BLaER1 treated with 17β-estradiol and CSF1 and Interleukin-3, amounts not matched to agents 10 nM and 100 nM (cell line): ENCODE data around the gene IL17RD.

ENCODE experiments used
- H3K27ac ChIP-seq, 11 experiments: shearing (Covaris generic); formaldehyde crosslinking; 2 replicates each; pipeline ENCODE4 v1.8.1; 2022
- H3K27me3 ChIP-seq, 11 experiments: shearing (Covaris generic); formaldehyde crosslinking; 2 replicates each; pipeline ENCODE4 v1.8.1; 2022
- H3K36me3 ChIP-seq, 11 experiments: shearing (Covaris generic); formaldehyde crosslinking; 2 replicates each; pipeline ENCODE4 v1.8.1; 2022
- H3K4me1 ChIP-seq, 10 experiments: shearing (Covaris generic); formaldehyde crosslinking; 2 replicates each; pipeline ENCODE4 v1.8.1; 2022
- H3K4me2 ChIP-seq, 11 experiments: shearing (Covaris generic); formaldehyde crosslinking; 2 replicates each; pipeline ENCODE4 v1.8.1; 2022
- H3K4me3 ChIP-seq, 10 experiments: shearing (Covaris generic); formaldehyde crosslinking; 2 replicates each; pipeline ENCODE4 v1.8.1; 2022
- H3K9ac ChIP-seq, 11 experiments: shearing (Covaris generic); formaldehyde crosslinking; 2 replicates each; pipeline ENCODE4 v1.8.1; 2022
- H3K9me3 ChIP-seq, 11 experiments: shearing (Covaris generic); formaldehyde crosslinking; replicated peaks in 1 of 11; 2 replicates each; pipeline ENCODE4 v1.8.1; 2022
- H4K20me1 ChIP-seq, 11 experiments: shearing (Covaris generic); formaldehyde crosslinking; 2 replicates each; pipeline ENCODE4 v1.8.1; 2022
- Cebpa-rat ChIP-seq, 11 experiments: shearing (Covaris generic); IDR thresholded peaks; 2 replicates each; pipeline ENCODE4 v1.8.1; 2022

IL17RD gene

DNA sequence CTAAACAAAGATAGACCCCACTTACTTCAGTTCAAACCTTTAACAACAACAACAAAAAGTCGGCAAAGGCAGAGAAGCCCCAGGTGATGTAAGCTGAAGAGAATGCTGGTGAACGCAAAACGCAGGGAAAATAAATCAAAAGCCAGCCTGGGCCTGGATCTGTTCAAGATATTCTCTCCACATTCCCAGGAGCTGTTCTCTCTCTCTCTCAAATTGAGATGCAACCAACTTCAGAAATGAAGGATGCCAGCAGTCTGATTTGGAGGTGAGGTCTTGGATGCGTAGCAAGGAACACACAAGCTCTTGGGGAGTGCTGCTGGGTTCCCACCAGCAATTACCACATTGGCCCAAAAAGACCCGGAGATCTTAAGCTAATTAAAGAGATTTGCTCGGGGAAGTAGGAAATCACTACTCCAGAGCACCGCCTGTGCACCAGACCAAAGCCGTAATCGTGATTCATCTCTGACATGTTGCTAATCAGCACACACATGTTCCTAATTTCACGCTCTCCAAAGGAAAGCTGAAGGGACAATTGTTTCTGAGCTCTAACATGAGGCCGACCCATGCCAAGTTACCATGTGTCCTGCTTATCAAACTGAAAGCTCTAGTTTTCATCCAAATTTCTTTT, 37.1 kb downstream of the IL17RD start:
- H3K27ac ChIP-seq, result no peak overlapping the region
- H3K9me3 ChIP-seq, result no peaks in the 10 kb centered on the region
- H3K9ac ChIP-seq, result no peak overlapping the region
- H3K27me3 ChIP-seq, result no peaks in the 10 kb centered on the region
- no peak for TF ChIP-seq Cebpa-rat (IDR thresholded peaks at IDR 0.05)
- H3K4me1 ChIP-seq, result peaks cover 0 to 6% (median 0%) of the 10 kb centered on the region in 10 experiments; a peak in 3 of 20 replicates
- no peak overlapping the region for H3K4me2 ChIP-seq
- H4K20me1 ChIP-seq, result no peaks in the 10 kb centered on the region
- H3K36me3 ChIP-seq, result no peaks in the 10 kb centered on the region
- H3K4me3 ChIP-seq, result no peak overlapping the region

DNA sequence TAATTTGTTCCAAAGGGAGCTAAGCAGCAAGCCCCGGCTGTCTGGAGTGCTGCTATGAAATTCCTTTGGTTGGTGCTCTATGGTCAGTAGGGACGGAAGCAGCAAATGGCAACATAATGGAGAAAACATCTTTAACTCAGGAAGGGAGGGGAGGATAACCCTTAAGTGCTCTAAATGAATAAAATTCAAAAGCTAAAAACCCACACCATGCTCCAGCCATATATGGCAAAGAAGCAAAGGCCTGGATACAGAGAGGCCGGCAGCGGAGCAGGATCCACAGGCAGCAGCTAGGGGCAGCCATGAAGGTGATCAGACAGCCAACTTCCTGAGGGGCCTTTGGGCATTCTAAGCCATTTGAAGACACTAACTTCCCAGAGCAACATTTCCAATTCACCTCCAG, 38.9 kb downstream of the IL17RD start:
- no peak overlapping the region for H3K4me2 ChIP-seq
- TF ChIP-seq Cebpa-rat (IDR thresholded peaks at IDR 0.05), result no peak

DNA sequence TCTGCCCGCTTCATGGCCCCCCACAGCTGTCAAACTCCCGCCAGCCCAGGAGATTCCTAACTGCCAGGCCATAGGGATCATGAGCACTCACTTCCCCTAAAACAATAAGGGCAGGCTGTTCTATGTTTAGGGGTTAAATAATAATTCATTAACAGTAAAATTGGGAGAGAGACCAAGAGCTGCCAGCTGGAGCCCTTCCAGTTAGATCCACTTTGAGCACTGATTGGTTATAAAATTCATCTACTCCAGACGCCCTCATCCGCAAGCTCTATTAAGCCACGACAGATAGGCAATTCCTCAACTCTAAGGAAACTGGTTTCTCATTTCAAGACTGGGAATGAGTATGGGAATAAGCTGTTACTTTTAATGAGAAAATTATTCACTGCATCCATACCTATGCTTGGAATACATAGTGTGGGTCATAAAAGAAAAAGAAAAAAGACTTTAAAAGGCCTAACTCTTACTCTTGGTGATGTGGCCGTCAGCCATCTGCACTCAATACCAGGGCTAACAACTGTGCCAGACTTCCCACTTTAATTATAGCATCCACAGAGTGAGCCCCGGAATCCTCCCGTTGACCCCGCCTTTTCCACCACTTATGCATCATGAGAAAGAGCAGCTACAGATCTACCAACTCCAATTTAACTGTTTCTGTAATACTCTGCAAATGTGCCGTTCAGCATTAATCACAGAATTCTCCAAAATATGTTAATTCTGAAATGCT, 44.5 kb downstream of the IL17RD start:
- no peak for TF ChIP-seq Cebpa-rat (IDR thresholded peaks at IDR 0.05)
- no peak overlapping the region for H3K27ac ChIP-seq
- H3K4me2 ChIP-seq, result no peak overlapping the region
- H3K9ac ChIP-seq, result no peak overlapping the region
- no peaks in the 10 kb centered on the region for H3K4me1 ChIP-seq
- no peaks in the 10 kb centered on the region for H3K27me3 ChIP-seq
- H3K9me3 ChIP-seq, result no peaks in the 10 kb centered on the region
- no peaks in the 10 kb centered on the region for H3K36me3 ChIP-seq
- no peak overlapping the region for H3K4me3 ChIP-seq
- H4K20me1 ChIP-seq, result no peaks in the 10 kb centered on the region

More for the DNA sequence above, 38.9 kb downstream of the IL17RD start:
- peaks cover 0 to 6% (median 0%) of the 10 kb centered on the region in 10 experiments; a peak in 3 of 20 replicates for H3K4me1 ChIP-seq
- no peaks in the 10 kb centered on the region for H3K36me3 ChIP-seq
- H4K20me1 ChIP-seq, result no peaks in the 10 kb centered on the region
- H3K27me3 ChIP-seq, result no peaks in the 10 kb centered on the region
- no peaks in the 10 kb centered on the region for H3K9me3 ChIP-seq
- H3K9ac ChIP-seq, result no peak overlapping the region
- H3K4me3 ChIP-seq, result no peak overlapping the region
- H3K27ac ChIP-seq, result no peak overlapping the region

DNA sequence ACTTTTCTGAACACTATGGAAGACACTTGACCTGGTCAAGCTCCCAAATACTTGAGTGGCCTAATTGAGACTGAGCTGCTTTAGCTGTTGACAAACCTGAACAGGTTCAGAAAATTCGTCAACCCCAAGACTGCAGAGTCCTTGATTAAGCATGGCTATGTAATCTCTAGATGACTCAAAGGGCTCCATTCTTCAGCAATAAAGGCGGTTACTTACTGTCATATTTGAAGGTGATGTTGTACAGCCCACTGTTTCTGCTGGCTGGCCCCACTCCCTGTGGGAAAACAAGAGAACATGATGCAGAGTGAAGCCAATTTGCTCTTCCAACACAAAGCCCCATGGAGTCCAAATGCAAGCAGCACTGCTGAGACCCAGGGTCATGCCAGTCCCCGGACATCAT, 45.1 kb downstream of the IL17RD start:
- Histone ChIP-seq H4K20me1 (no peaks in the 10 kb centered on the region), H3K4me3 (no peak overlapping the region), H3K9me3 (no peaks in the 10 kb centered on the region), H3K27ac (no peak overlapping the region), H3K9ac (no peak overlapping the region), H3K27me3 (no peaks in the 10 kb centered on the region), H3K4me1 (no peaks in the 10 kb centered on the region), H3K4me2 (no peak overlapping the region), H3K36me3 (no peaks in the 10 kb centered on the region)
- no peak for TF ChIP-seq Cebpa-rat (IDR thresholded peaks at IDR 0.05)

DNA sequence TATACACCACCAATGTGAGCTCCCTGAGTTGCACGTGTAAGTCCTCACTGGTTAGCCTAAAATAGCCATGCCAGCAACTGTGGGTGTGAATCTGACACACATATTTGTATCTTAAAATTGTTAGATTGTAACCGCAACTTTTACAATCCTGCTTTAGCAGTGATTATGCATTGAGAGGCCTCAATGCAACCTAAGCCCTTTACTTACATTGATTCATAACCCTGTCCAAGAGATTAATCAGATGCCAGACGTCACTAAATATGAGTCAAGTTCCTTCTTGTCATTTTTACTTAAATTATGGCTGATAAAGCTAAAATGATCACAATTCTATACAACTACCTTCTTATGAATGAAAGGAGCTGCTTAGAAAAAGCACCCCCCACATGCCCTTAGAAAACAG, 46.9 kb downstream of the IL17RD start:
- H3K9me3 ChIP-seq, result no peaks in the 10 kb centered on the region

DNA sequence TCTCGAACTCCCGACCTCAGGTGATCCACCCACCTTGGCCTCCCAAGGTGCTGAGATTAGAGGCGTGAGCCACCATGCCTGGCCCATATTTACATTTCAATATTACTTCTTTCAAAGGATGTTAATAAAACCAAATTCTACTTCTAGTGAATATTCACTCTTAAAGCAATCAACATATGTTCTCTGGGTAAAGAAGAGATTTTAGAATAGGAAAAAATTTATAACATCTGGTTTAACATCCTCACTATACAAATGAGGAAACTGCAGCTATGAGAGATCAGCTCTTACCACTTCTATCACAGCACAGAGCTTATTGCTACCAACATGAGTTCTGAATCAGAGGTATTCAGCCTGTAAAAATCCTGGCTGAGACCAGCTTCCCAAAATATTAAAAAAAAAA, 48.7 kb downstream of the IL17RD start:
- no peak overlapping the region for H3K27ac ChIP-seq
- no peaks in the 10 kb centered on the region for H3K27me3 ChIP-seq
- no peak overlapping the region for H3K4me3 ChIP-seq
- H4K20me1 ChIP-seq, result no peaks in the 10 kb centered on the region
- no peak overlapping the region for H3K9ac ChIP-seq
- no peak overlapping the region for H3K4me2 ChIP-seq
- no peaks in the 10 kb centered on the region for H3K36me3 ChIP-seq
- no peaks in the 10 kb centered on the region for H3K4me1 ChIP-seq
- TF ChIP-seq Cebpa-rat (IDR thresholded peaks at IDR 0.05), result no peak
- no peaks in the 10 kb centered on the region for H3K9me3 ChIP-seq

More for the DNA sequence above, 46.9 kb downstream of the IL17RD start:
- no peaks in the 10 kb centered on the region for H3K36me3 ChIP-seq
- no peak overlapping the region for H3K4me2 ChIP-seq
- H3K27ac ChIP-seq, result no peak overlapping the region
- no peaks in the 10 kb centered on the region for H3K4me1 ChIP-seq
- no peak for TF ChIP-seq Cebpa-rat (IDR thresholded peaks at IDR 0.05)
- no peaks in the 10 kb centered on the region for H4K20me1 ChIP-seq
- H3K4me3 ChIP-seq, result no peak overlapping the region
- no peaks in the 10 kb centered on the region for H3K27me3 ChIP-seq
- H3K9ac ChIP-seq, result no peak overlapping the region

DNA sequence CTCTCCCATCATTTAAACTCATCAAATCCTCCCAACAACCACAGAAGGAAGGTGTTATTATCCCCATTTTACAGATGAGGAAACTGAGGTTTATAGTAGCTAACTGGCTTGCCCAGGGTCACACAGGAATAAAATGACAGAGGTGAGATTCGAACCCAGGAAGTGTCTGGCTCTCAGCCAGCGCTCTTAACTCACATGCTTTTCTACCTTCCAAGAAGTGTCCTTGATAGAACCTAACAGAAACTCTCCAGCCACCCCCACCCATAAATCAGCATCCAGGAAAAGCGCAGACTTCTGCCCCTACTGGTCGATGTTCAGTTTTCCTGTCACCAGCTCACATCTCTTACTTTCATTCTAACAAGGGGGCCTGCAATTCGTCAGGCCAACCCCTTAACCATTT, 52.9 kb downstream of the IL17RD start:
- no peaks in the 10 kb centered on the region for H3K4me1 ChIP-seq
- no peak overlapping the region for H3K4me2 ChIP-seq
- no peaks in the 10 kb centered on the region for H4K20me1 ChIP-seq
- no peaks in the 10 kb centered on the region for H3K9me3 ChIP-seq
- H3K9ac ChIP-seq, result no peak overlapping the region
- no peaks in the 10 kb centered on the region for H3K27me3 ChIP-seq
- H3K4me3 ChIP-seq, result no peak overlapping the region
- TF ChIP-seq Cebpa-rat (IDR thresholded peaks at IDR 0.05), result no peak
- no peaks in the 10 kb centered on the region for H3K36me3 ChIP-seq
- no peak overlapping the region for H3K27ac ChIP-seq

DNA sequence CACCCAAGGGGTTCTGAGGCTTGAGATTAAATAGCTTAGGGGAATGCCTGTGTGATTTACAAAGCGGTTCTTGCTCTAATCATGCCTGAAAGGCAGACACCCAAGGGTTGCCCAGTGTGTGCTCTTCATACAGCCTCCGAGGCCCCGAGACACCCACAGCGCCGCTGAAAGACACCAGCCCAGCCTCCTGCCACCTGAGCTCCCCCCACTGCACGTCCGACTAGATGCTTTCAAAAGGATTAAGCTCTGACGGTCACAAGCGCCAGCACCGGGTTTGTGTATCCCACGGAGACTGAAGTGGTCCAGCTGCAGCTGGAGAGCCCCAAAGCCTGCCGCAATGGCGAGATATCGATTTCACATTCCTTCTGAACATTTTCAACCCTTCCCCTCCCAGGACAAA, 54.4 kb downstream of the IL17RD start:
- H3K4me3 ChIP-seq, result no peak overlapping the region
- H3K36me3 ChIP-seq, result no peaks in the 10 kb centered on the region
- H3K27ac ChIP-seq, result no peak overlapping the region
- no peaks in the 10 kb centered on the region for H4K20me1 ChIP-seq
- H3K4me2 ChIP-seq, result no peak overlapping the region
- H3K27me3 ChIP-seq, result no peaks in the 10 kb centered on the region
- TF ChIP-seq Cebpa-rat (IDR thresholded peaks at IDR 0.05), result no peak
- no peaks in the 10 kb centered on the region for H3K9me3 ChIP-seq
- H3K4me1 ChIP-seq, result no peaks in the 10 kb centered on the region
- no peak overlapping the region for H3K9ac ChIP-seq

DNA sequence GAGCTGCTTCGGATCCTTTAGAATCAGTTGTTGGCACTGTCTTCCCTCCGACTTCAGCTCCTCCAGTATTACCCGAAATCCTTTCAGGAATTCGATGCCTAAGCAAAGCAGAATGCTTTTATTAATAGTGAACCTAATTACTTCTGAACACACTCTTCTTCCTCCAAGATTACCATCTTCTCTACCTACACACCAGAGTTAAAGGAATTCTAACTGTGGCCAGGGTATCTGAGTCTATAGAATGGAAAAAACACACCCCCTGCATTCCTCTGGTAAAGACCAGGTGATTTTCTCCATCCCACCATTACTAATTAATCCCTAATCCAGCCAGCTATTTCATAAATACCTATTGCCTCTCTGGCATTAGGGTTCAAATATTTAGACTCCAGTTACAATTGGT, 54.9 kb downstream of the IL17RD start:
- no peak overlapping the region for H3K27ac ChIP-seq
- no peak overlapping the region for H3K4me3 ChIP-seq

More for the DNA sequence above, 54.9 kb downstream of the IL17RD start:
- TF ChIP-seq Cebpa-rat (IDR thresholded peaks at IDR 0.05), result no peak
- Histone ChIP-seq H3K4me2 (no peak overlapping the region), H3K9ac (no peak overlapping the region), H3K9me3 (no peaks in the 10 kb centered on the region), H3K36me3 (no peaks in the 10 kb centered on the region), H4K20me1 (no peaks in the 10 kb centered on the region), H3K27me3 (no peaks in the 10 kb centered on the region), H3K4me1 (no peaks in the 10 kb centered on the region)
